Liver (tissue), 9 donors: ENCODE measurements around the gene YTHDF2. TPM values are rescaled to one million over a fixed set of nuclear protein-coding genes. Genes with fewer than 3 reads are reported as not detected.

Experiments used
- DNase-seq: peaks from one replicate; pipeline ENCODE4 v3.0.0-alpha.2; 2017; ENCODE audit warnings: low spot score
- H3K27ac ChIP-seq, 2 donors: one replicate each; pipeline ENCODE4 v1.7.0; 2013; ENCODE audit warnings: inconsistent platforms in 2 of 2, low read length in 2 of 2, control low read depth in 1 of 2, low read depth in 1 of 2, mild to moderate bottlenecking in 1 of 2
- H3K27me3 ChIP-seq, 4 donors: one replicate each; pipeline versions ENCODE4 v1.6.1 to v1.7.0; 2013; ENCODE audit warnings: low read length in 3 of 4, inconsistent platforms in 1 of 4, mild to moderate bottlenecking in 1 of 4, moderate library complexity in 1 of 4; ENCODE audit not compliant: control insufficient read depth in 4 of 4, insufficient read depth in 4 of 4
- H3K36me3 ChIP-seq, 4 donors: one replicate each; pipeline versions ENCODE4 v1.6.1 to v1.7.0; 2013; ENCODE audit warnings: low read length in 3 of 4, mild to moderate bottlenecking in 3 of 4, low read depth in 1 of 4, moderate library complexity in 1 of 4; ENCODE audit not compliant: control insufficient read depth in 4 of 4, insufficient read depth in 3 of 4
- H3K4me1 ChIP-seq, 4 donors: one replicate each; pipeline versions ENCODE4 v1.6.1 to v1.7.0; 2013; ENCODE audit warnings: low read length in 3 of 4, mild to moderate bottlenecking in 3 of 4, moderate library complexity in 1 of 4; ENCODE audit not compliant: control insufficient read depth in 4 of 4, insufficient read depth in 4 of 4
- H3K4me3 ChIP-seq, 3 donors: one replicate each; pipeline versions ENCODE4 v1.6.1 to v1.7.0; 2013; ENCODE audit warnings: low read length in 3 of 3, control low read depth in 1 of 3, low read depth in 1 of 3, mild to moderate bottlenecking in 1 of 3
- H3K9ac ChIP-seq, 2 donors: one replicate each; pipeline ENCODE4 v1.7.0; 2013; ENCODE audit warnings: low read length in 2 of 2, mild to moderate bottlenecking in 2 of 2, moderate library complexity in 2 of 2, control low read depth in 1 of 2, low read depth in 1 of 2
- H3K9me3 ChIP-seq, 4 donors: one replicate each; pipeline versions ENCODE4 v1.6.1 to v1.7.0; 2013; ENCODE audit warnings: low read length in 3 of 4; ENCODE audit not compliant: control insufficient read depth in 4 of 4
- FOXA1 ChIP-seq: IDR thresholded peaks from 2 replicates; pipeline ENCODE4 v1.6.1; 2016; ENCODE audit warnings: antibody characterized with exemption
- FOXA2 ChIP-seq: IDR thresholded peaks from 2 replicates; pipeline ENCODE4 v1.6.1; 2016; ENCODE audit warnings: antibody characterized with exemption
- GABPA ChIP-seq, 2 donors: IDR thresholded peaks in 1 of 2; conservative IDR thresholded peaks in 1 of 2; 2 replicates each; pipeline ENCODE4 v1.6.1; 2016; ENCODE audit warnings: antibody characterized with exemption in 2 of 2, mild to moderate bottlenecking in 1 of 2, moderate library complexity in 1 of 2
- HNF4A ChIP-seq, 2 donors: conservative IDR thresholded peaks; 2 replicates each; pipeline ENCODE4 v1.6.1; 2016; ENCODE audit warnings: antibody characterized with exemption in 2 of 2, mild to moderate bottlenecking in 2 of 2
- HNF4G ChIP-seq: IDR thresholded peaks from 2 replicates; pipeline ENCODE4 v1.6.1; 2016; ENCODE audit warnings: antibody characterized with exemption
- JUND ChIP-seq, 2 donors: IDR thresholded peaks; 2 replicates each; pipeline ENCODE4 v1.6.1; 2016; ENCODE audit warnings: antibody characterized with exemption in 2 of 2
- RAD21 ChIP-seq, 2 donors: IDR thresholded peaks; 2 replicates each; pipeline ENCODE4 v1.6.1; 2016; ENCODE audit warnings: antibody characterized with exemption in 2 of 2, mild to moderate bottlenecking in 2 of 2
- WGBS: extraction: QIAGEN DNeasy Blood & Tissue Kit; methylation state at CpG from one replicate; pipeline ENCODE4 v1.1.7; 2013; 5-methylcytosine and 5-hydroxymethylcytosine counted together
- polyA plus RNA-seq, 2 donors: library from polyadenylated mRNA; stranded (reverse) in 1 of 2; unstranded in 1 of 2; fragments of 200-250 nt in 1 of 2; fragments of >200 nt in 1 of 2; fragmentation: Nextera tagmentation in 1 of 2; extraction: Ambion mirVana in 1 of 2; gene quantifications; one replicate each; pipeline versions ENCODE4 v1.2.1 to v1.2.3, GENCODE V29; 2013 to 2015
- total RNA-seq, 2 donors: library from RNA; depleted of rRNA; stranded (reverse); fragments of >200 nt; gene quantifications; one replicate each; pipeline ENCODE4 v1.2.3, GENCODE V29; 2014
- TF ChIP-seq, protein P1 (sequence below): IDR thresholded peaks from 2 replicates; pipeline ENCODE4 v1.6.1; 2016; ENCODE audit warnings: antibody characterized with exemption
- TF ChIP-seq, protein P2 (sequence below): IDR thresholded peaks from 2 replicates; pipeline ENCODE4 v1.6.1; 2016; ENCODE audit warnings: antibody characterized with exemption
- TF ChIP-seq, protein P3 (sequence below): fragments of 150-350 bp; IDR thresholded peaks from 2 replicates; pipeline ENCODE4 v1.5.1; 2017; ENCODE audit warnings: improper control_type of control experiment, low read depth, low read length; ENCODE audit not compliant: missing input control
- TF ChIP-seq, protein P4 (sequence below): IDR thresholded peaks from 2 replicates; pipeline ENCODE4 v1.6.1; 2016; ENCODE audit warnings: antibody characterized with exemption
- TF ChIP-seq, protein P5 (sequence below): IDR thresholded peaks from 2 replicates; pipeline ENCODE4 v1.6.1; 2016; ENCODE audit warnings: antibody characterized with exemption, mild to moderate bottlenecking
- donor health status: healthy.
- donor health status: healthy.
- donor health status: healthy.
- donor health status: healthy.
- donor health status: healthy.

YTHDF2 gene
- total and polyA plus RNA-seq, 4 donors, result 21.1 to 37.9 (median 29.9) TPM

DNA sequence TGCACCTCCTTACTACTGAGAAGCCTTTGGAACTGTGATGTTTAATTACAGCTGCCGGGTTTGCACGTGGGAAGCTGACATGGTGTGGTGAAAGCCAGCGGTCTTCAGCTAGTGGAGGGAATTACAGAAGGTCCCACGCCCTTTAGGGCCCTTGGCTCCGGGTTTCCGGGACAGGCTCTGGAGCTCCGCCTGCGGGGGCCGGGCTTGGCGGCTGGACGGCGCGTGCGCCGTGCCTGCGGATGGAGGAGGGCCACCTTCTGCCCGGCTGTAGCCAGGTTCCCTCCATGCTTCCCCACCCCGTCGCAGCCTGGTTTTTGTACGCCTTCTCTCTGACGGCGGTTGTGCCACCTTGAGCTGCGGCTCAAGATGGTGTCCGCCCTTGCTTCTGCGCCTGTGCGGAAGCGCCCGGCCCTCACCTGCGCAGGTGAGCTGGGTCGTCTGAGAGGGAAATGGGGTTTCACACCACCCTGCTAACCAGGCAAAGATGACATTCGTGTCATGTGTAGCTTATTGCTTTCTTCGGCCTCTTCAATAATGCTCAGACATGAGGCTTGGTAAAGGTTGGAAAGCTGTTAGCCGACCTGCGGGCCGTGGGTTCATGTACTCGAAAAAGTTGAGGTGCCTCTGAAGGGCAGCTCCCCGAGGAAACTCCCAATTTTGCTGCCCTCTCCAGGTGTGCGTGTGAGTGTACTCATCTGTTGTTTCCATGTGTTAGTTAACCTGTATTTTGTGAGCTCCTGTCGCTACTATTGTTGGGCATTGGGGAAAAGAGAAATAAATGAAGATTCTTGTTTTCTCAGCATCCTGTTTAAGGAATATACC, 38.6 kb downstream of the YTHDF2 start (continued):
- TF ChIP-seq, protein P1, sequence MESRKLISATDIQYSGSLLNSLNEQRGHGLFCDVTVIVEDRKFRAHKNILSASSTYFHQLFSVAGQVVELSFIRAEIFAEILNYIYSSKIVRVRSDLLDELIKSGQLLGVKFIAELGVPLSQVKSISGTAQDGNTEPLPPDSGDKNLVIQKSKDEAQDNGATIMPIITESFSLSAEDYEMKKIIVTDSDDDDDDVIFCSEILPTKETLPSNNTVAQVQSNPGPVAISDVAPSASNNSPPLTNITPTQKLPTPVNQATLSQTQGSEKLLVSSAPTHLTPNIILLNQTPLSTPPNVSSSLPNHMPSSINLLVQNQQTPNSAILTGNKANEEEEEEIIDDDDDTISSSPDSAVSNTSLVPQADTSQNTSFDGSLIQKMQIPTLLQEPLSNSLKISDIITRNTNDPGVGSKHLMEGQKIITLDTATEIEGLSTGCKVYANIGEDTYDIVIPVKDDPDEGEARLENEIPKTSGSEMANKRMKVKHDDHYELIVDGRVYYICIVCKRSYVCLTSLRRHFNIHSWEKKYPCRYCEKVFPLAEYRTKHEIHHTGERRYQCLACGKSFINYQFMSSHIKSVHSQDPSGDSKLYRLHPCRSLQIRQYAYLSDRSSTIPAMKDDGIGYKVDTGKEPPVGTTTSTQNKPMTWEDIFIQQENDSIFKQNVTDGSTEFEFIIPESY, result no peak
- TF ChIP-seq, protein P2, sequence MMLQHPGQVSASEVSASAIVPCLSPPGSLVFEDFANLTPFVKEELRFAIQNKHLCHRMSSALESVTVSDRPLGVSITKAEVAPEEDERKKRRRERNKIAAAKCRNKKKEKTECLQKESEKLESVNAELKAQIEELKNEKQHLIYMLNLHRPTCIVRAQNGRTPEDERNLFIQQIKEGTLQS, result no peak

DNA sequence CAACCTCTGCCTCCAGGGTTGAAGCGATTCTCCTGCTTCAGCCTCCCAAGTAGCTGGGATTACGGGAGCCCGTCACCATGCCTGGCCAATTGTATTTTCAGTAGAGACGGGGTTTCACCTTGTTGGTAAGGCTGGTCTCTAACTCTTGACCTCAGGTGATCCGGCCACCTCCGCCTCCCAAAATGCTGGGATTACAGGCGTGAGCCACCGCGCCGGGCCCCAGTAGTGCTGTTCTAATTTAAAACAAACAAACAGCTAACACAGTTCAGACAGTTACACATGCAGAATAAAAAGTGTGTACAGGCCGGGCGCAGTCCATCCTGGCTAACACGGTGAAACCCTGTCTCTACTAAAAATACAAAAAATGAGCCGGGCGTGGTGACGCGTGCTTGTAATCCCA, 39.6 kb downstream of the YTHDF2 start:
- Histone ChIP-seq H3K4me1 (peaks cover 0 to 8% (median 4%) of the 10 kb centered on the region in 4 donors), H3K4me3 (no peak overlapping the region), H3K27ac (no peak overlapping the region), H3K9me3 (no peaks in the 10 kb centered on the region), H3K27me3 (no peaks in the 10 kb centered on the region), H3K9ac (no peak overlapping the region), H3K36me3 (peaks cover 0 to 3% (median 0%) of the 10 kb centered on the region in 4 donors)
- WGBS, result 97% methylated on average over 17 of the region's 17 CpGs
- no peak for DNase-seq
- no peak for TF ChIP-seq GABPA (IDR thresholded peaks at IDR 0.05 in 1 of 2, conservative IDR thresholded peaks at IDR 0.05 in 1 of 2)
- TF ChIP-seq FOXA1, result no peak
- TF ChIP-seq HNF4A (conservative IDR thresholded peaks at IDR 0.05), result no peak
- no peak for TF ChIP-seq RAD21 (IDR thresholded peaks at IDR 0.05)
- no peak for TF ChIP-seq HNF4G
- TF ChIP-seq, protein P1, result no peak
- TF ChIP-seq, protein P2, result no peak
- TF ChIP-seq JUND (IDR thresholded peaks at IDR 0.05), result no peak
- TF ChIP-seq, protein P3, sequence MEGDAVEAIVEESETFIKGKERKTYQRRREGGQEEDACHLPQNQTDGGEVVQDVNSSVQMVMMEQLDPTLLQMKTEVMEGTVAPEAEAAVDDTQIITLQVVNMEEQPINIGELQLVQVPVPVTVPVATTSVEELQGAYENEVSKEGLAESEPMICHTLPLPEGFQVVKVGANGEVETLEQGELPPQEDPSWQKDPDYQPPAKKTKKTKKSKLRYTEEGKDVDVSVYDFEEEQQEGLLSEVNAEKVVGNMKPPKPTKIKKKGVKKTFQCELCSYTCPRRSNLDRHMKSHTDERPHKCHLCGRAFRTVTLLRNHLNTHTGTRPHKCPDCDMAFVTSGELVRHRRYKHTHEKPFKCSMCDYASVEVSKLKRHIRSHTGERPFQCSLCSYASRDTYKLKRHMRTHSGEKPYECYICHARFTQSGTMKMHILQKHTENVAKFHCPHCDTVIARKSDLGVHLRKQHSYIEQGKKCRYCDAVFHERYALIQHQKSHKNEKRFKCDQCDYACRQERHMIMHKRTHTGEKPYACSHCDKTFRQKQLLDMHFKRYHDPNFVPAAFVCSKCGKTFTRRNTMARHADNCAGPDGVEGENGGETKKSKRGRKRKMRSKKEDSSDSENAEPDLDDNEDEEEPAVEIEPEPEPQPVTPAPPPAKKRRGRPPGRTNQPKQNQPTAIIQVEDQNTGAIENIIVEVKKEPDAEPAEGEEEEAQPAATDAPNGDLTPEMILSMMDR, result no peak
- TF ChIP-seq, protein P4, sequence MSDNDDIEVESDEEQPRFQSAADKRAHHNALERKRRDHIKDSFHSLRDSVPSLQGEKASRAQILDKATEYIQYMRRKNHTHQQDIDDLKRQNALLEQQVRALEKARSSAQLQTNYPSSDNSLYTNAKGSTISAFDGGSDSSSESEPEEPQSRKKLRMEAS, result no peak
- TF ChIP-seq, protein P5, sequence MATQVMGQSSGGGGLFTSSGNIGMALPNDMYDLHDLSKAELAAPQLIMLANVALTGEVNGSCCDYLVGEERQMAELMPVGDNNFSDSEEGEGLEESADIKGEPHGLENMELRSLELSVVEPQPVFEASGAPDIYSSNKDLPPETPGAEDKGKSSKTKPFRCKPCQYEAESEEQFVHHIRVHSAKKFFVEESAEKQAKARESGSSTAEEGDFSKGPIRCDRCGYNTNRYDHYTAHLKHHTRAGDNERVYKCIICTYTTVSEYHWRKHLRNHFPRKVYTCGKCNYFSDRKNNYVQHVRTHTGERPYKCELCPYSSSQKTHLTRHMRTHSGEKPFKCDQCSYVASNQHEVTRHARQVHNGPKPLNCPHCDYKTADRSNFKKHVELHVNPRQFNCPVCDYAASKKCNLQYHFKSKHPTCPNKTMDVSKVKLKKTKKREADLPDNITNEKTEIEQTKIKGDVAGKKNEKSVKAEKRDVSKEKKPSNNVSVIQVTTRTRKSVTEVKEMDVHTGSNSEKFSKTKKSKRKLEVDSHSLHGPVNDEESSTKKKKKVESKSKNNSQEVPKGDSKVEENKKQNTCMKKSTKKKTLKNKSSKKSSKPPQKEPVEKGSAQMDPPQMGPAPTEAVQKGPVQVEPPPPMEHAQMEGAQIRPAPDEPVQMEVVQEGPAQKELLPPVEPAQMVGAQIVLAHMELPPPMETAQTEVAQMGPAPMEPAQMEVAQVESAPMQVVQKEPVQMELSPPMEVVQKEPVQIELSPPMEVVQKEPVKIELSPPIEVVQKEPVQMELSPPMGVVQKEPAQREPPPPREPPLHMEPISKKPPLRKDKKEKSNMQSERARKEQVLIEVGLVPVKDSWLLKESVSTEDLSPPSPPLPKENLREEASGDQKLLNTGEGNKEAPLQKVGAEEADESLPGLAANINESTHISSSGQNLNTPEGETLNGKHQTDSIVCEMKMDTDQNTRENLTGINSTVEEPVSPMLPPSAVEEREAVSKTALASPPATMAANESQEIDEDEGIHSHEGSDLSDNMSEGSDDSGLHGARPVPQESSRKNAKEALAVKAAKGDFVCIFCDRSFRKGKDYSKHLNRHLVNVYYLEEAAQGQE, result no peak
- no peak for TF ChIP-seq FOXA2
